Activated CD4-positive, alpha-beta T cell treated with anti-CD3 and anti-CD28 coated beads for 36 hours (primary cell): Measurements from ENCODE around the gene C1QTNF2. TPM values are rescaled to one million over a fixed set of nuclear protein-coding genes. Genes with fewer than 3 reads are reported as not detected.

Experiments
- ATAC-seq: fragments of 200-7000 bp; cut with Tn5 transposase; one replicate; pipeline ENCODE4 v1.10.0; 2021; ENCODE audit warnings: mild to moderate bottlenecking, moderate library complexity
- CTCF ChIA-PET: fragments of 350-600 bp; sonication (Branson Sonifier 250); formaldehyde crosslinking; loops from one replicate; lab custom pipeline; 2021; ENCODE audit warnings: antibody characterized with exemption; lab: Charles Lee
- POLR2A ChIA-PET: fragments of 350-600 bp; sonication (Branson Sonifier 250); formaldehyde crosslinking; loops from one replicate; lab custom pipeline; 2021; ENCODE audit warnings: antibody characterized with exemption, inconsistent platforms; lab: Charles Lee
- DNase-seq: peaks from one replicate; pipeline ENCODE4 v3.0.0-alpha.2; 2020
- H3K27ac Mint-ChIP-seq: one replicate; pipeline ENCODE4 v1.8.0; 2021; ENCODE audit warnings: mixed read lengths
- H3K27me3 Mint-ChIP-seq: one replicate; pipeline ENCODE4 v1.8.0; 2021; ENCODE audit warnings: mixed read lengths
- H3K36me3 Mint-ChIP-seq: one replicate; pipeline ENCODE4 v1.8.0; 2021; ENCODE audit warnings: low read depth, mixed read lengths
- H3K4me1 Mint-ChIP-seq: one replicate; pipeline ENCODE4 v1.8.0; 2021; ENCODE audit warnings: mixed read lengths
- H3K4me3 Mint-ChIP-seq: one replicate; pipeline ENCODE4 v1.8.0; 2021; ENCODE audit warnings: mild to moderate bottlenecking, moderate library complexity, mixed read lengths
- H3K9me3 Mint-ChIP-seq: one replicate; pipeline ENCODE4 v1.8.0; 2021; ENCODE audit warnings: low read depth, mixed read lengths
- intact Hi-C, 2 experiments: fragments of 100-400 bp; cut with DNase I in 1 of 2; cut with micrococcal nuclease in 1 of 2; formaldehyde crosslinking; loops; one replicate each; pipeline versions ENCODE4 v1.14.2 to v1.15.1; 2022 to 2024; cut with DNase I, micrococcal nuclease
- total RNA-seq, 2 experiments: library from RNA; stranded (reverse); gene quantifications; one replicate each; pipeline ENCODE4 v1.2.3, GENCODE V29; 2021

The C1QTNF2 gene, protein sequence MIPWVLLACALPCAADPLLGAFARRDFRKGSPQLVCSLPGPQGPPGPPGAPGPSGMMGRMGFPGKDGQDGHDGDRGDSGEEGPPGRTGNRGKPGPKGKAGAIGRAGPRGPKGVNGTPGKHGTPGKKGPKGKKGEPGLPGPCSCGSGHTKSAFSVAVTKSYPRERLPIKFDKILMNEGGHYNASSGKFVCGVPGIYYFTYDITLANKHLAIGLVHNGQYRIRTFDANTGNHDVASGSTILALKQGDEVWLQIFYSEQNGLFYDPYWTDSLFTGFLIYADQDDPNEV
- not detected for total RNA-seq

DNA sequence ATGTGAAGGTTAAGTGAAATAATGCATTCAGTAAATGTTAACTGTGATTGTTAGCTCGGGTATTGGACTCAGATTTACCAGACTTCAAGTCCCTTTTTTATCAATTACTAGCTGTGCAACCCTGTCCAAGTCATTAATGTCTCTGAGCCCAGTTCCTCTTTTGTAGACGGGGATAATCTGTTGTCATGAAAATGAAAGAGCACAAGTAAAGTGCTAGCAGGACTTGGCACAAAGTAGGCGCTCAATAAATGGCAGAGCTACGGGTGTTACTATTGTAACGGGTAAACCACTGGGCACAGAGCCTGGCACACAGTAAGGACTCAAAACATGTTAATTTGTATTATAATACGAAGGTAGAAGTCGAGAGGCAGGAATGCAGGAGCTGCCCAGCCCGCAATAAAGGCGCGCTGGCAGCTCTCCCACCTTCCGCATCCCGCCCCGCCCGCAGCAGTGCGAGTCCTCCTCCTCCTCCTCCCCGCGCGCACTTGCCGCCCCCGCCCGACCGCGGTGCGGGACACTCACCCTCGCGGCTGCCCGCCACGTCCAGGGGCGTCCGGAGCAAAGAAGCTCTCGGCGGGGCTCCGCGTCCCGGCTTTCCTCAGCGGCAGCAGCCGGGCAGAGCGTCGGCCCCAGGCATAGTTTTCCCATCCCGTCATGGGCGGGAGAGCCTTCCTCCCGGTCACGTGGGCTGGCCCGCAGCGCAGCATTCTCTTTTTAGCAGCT lies at the start of gene C1QTNF2:
TSS of gene C1QTNF2 (minus strand) at position 637 of the 723 bp plus-strand sequence. CDS start 15,615 bp downstream, outside the sequence.
- no peaks in the 10 kb centered on the region for H3K9me3 Mint-ChIP-seq
- peaks cover 11% of the 10 kb centered on the region for H3K4me1 Mint-ChIP-seq
- peak; percentile 46 for DNase-seq
- H3K27ac Mint-ChIP-seq: no peak within 1 kb of the TSS
- CTCF ChIA-PET: interaction anchor here (0.8 to 0.9 kb wide), 3 partner anchors 9 to 25 kb away, joined by 3 to 4 read pairs (median 4); no protein-coding TSS in a partner anchor
- ATAC-seq: peak; percentile 70
- H3K4me3 Mint-ChIP-seq: peak within 1 kb of the TSS; percentile 37
- H3K36me3 Mint-ChIP-seq: no peaks in the 10 kb centered on the region
- H3K27me3 Mint-ChIP-seq: peaks cover 64% of the 10 kb centered on the region
- POLR2A ChIA-PET: no interaction called here
- intact Hi-C loops: no loop called here

DNA sequence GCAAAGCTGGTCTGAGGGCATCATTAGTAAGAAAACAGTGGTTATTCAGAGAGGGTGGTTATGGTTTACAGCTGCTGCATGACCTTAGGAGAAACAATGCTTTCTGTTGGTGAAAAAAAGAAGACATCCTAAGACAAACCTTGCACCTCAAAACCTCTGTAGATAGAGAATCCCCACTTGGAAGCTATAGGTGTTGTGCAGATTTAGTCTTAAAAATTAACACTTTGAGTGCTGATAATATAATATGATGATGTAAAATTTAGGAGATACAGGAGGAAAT lies 49.8 kb upstream of the C1QTNF2 start:
- intact Hi-C loops: loop anchor here in 1 of 2 experiments (5.0 kb wide), 1 partner anchor 1158 kb away; the partner anchor contains the start of gene UBLCP1
- H3K4me3 Mint-ChIP-seq: peak overlapping the region; percentile 96
- H3K36me3 Mint-ChIP-seq: peaks cover 30% of the 10 kb centered on the region
- POLR2A ChIA-PET: no interaction called here
- no peaks in the 10 kb centered on the region for H3K9me3 Mint-ChIP-seq
- H3K4me1 Mint-ChIP-seq: peaks cover 72% of the 10 kb centered on the region
- no peak for ATAC-seq
- CTCF ChIA-PET: interaction anchor here (9.3 kb wide), 1 partner anchor 20 kb away, joined by 107 read pairs; no protein-coding TSS in a partner anchor
- H3K27me3 Mint-ChIP-seq: no peaks in the 10 kb centered on the region
- peak overlapping the region; percentile 99 for H3K27ac Mint-ChIP-seq
- DNase-seq: no peak

DNA sequence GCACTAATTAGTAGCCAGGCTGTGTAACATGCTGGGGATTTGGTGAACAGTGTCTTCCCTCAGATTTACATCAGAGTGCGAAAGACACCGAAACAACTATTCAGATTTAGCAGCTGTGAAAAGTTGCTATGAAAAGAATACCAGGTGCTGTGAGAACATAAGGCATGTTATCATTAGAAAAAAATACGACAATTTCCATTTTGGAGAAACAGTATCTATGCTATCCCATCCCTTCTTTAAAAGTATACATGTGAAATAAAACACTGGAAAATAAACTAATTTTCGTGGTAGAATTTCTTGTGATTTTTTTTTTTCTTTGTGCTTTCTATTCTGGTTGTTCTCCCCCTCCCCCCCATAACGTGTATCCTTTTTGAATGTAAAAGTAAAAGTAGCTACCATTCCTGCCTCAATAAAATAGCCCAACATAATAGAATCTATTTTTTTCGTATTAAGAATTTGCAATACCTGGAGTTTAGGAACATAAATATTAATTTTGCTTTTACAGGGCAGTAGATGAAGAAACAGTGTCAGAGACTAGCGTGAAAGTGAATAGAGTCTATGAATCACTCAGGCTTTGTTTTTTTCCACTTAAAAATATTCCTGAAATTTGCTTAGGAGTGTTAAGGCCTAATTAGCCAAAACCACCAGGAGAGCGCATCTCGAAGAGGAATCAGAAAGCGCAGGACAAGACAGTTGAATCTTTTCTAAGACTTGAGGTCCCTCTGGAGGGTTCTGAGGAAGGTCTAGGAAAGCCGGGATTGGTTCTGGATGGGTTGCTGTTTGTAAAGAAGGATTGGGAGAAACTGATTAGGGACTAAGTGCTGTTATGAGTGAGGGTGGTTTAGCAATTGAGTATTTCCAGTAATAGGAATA lies 49.3 kb upstream of the C1QTNF2 start:
- Mint-ChIP-seq H3K9me3 (no peaks in the 10 kb centered on the region), H3K27ac (peak overlapping the region; percentile 99), H3K36me3 (peaks cover 24% of the 10 kb centered on the region), H3K4me1 (peaks cover 66% of the 10 kb centered on the region), H3K27me3 (no peaks in the 10 kb centered on the region), H3K4me3 (peak overlapping the region; percentile 96)
- ChIA-PET POLR2A (interaction anchor here (0.5 to 1.5 kb wide), 5 partner anchors 19 to 389 kb away, joined by 3 to 6 read pairs (median 5); no protein-coding TSS in a partner anchor), CTCF (interaction anchor here (0.6 to 9.3 kb wide), 5 partner anchors 12 to 93 kb away, joined by 3 to 107 read pairs (median 5); no protein-coding TSS in a partner anchor)
- DNase-seq (no peak), ATAC-seq (peak; percentile 31)
- intact Hi-C loops: loop anchor here (1.0 to 5.0 kb wide), 8 partner anchors 19 to 1212 kb away; partner anchors contain the start of genes FAM200C (in 2 of the 2), PWWP2A (in 2 of the 2), RNF145 (in 1 of the 2) and TTC1 (in 1 of the 2)

DNA sequence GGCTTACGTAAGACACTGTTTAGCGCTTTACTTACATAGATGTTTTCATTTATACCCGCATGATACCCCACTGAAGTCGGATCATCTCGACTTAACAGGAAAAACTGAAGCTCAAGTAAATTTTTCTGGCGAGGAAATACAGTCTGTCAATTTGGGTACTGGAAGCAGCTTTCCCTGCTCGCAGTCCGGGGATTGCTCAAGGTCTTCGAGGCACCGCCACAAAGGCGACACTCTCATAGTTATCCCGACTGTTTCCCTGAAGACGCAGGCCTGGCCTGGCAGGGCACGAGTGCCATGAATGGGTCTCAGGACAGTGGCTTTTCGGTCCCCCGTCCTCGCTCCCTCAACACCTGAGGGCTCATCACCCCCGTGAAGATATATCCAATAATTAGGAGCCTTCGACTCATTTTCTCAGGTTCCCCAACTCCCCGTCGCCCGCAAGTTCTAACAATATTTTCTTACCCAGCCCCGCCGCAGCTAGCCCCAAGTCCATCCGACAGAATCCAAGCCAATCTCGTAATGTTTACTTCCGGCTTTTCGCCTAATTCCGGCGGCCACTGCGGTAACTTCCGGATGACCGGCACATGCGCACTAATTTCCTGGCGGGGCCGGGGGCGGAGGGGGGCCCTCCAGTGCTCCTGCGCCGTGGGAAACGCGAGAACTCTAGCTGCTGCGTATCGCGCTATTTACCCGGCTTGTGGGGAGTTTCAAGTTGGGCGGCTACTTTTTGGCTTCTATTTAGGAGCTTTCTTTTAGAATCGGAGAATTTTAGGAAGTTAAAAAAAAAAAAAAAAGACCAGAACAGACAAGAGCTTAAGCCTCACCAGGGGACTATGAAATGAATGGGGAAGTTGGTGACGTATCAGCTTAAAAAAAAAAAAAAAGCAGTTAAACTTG lies 48.4 kb upstream of the C1QTNF2 start, which contains the start of gene SLU7:
TSS of gene SLU7 (minus strand) at position 521 of the 897 bp plus-strand sequence. CDS start 3,787 bp downstream, outside the sequence.
- POLR2A ChIA-PET: interaction anchor here (0.5 to 1.5 kb wide), 8 partner anchors 18 to 410 kb away, joined by 3 to 8 read pairs (median 4); partner anchors contain the start of gene TTC1
- peak within 1 kb of the TSS; percentile 96 for H3K4me3 Mint-ChIP-seq
- intact Hi-C loops: loop anchor here (1.0 to 5.0 kb wide), 7 partner anchors 18 to 1212 kb away; partner anchors contain the start of genes FAM200C (in 2 of the 2), PWWP2A (in 2 of the 2), RNF145 (in 1 of the 2) and TTC1 (in 1 of the 2)

DNA sequence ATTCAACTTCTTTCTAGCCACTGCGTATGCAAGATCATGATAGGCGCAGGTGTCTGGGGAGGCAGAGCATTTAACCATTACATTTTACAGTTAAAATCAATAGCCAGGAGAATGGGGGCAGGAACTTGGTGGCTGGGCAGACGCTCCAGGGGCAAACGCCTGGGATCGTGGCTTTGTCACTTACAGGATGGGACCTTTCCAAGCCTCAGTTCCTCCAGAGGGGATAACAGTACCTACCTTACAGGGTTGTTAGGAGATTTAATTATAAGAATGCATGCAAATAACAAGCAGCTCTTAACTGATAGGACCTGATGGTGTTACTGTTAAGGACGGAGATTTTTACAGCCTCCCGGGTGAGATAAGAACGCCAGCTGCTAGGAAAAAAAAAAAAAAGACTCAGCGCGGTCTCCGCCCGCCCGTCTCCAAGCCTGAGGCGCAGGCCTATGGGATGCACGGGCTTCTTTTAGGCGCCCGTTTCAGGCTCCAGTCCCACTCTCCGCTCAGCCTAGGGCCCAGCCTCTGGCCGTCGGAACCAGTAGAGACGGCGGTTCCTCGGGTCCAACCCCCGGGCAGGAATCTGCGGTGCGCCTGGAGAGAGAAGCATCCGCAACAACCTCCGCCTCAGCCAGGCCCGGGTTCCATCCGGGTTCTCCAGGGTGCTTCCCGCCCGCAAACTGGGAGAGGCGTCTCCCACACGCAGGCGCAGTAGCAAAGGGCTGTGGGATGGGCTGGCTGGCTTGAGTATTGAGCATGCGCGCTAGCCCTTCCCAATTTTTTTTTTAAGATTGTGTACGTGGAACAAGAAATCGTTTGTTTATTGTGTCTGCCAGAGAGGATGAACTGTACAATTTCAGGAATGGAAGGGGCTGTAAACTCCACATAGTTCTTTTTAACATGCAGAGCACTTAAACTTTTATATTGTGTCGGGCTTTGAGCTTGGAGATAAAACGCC lies 29.3 kb upstream of the C1QTNF2 start, which contains the start of gene FAM200C:
TSS of gene FAM200C (minus strand) at position 653 of the 952 bp plus-strand sequence. CDS start 4,564 bp downstream, outside the sequence.
- intact Hi-C loops: loop anchor here (1.0 to 10.0 kb wide), 4 partner anchors 19 to 955 kb away; partner anchors contain the start of genes SLU7 (in 2 of the 2) and PWWP2A (in 1 of the 2)
- Mint-ChIP-seq H3K36me3 (peaks cover 18% of the 10 kb centered on the region), H3K27ac (peak within 1 kb of the TSS; percentile 86), H3K4me3 (peak within 1 kb of the TSS; percentile 86), H3K27me3 (no peaks in the 10 kb centered on the region), H3K9me3 (no peaks in the 10 kb centered on the region), H3K4me1 (peaks cover 19% of the 10 kb centered on the region)
- DNase-seq (peak; percentile 83), ATAC-seq (peak; percentile 87)
- CTCF ChIA-PET: interaction anchor here (0.7 to 0.8 kb wide), 2 partner anchors 14 to 43 kb away, joined by 3 to 4 read pairs; no protein-coding TSS in a partner anchor
- POLR2A ChIA-PET: no interaction called here

More for the DNA sequence above, 48.4 kb upstream of the C1QTNF2 start, which contains the start of gene SLU7:
- CTCF ChIA-PET: interaction anchor here (0.6 to 9.3 kb wide), 6 partner anchors 12 to 94 kb away, joined by 3 to 107 read pairs (median 4); no protein-coding TSS in a partner anchor
- Mint-ChIP-seq H3K4me1 (peaks cover 57% of the 10 kb centered on the region), H3K36me3 (peaks cover 17% of the 10 kb centered on the region), H3K9me3 (no peaks in the 10 kb centered on the region), H3K27me3 (no peaks in the 10 kb centered on the region), H3K27ac (peak within 1 kb of the TSS; percentile 99)
- peak; percentile 80 for ATAC-seq
- DNase-seq: peak; percentile 96

DNA sequence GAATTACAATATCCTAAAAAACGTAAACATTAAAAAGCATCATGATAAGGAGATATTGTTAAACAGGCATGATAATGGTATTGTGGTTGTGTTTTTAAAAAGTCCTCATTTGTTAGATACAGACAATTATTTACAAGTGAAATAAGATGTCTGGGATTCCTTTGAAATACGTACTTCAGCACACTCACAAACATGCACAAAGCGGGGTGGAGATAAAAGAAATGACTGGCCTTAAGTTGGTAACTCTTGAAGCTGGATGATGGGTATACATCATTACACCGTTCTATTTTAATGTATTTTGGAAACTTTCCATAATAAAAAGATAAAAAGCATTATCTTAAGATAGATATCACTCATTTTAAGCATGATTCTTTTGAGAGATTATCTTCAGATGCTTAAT lies 28.4 kb upstream of the C1QTNF2 start:
- ChIA-PET CTCF (no interaction called here), POLR2A (no interaction called here)
- ATAC-seq: no peak
- H3K36me3 Mint-ChIP-seq: peaks cover 13% of the 10 kb centered on the region
- H3K9me3 Mint-ChIP-seq: no peaks in the 10 kb centered on the region
- intact Hi-C loops: loop anchor here in 1 of 2 experiments (10.0 kb wide), 1 partner anchor 954 kb away; no protein-coding TSS in a partner anchor
- H3K4me1 Mint-ChIP-seq: peaks cover 19% of the 10 kb centered on the region
- no peak for DNase-seq
- H3K27ac Mint-ChIP-seq: peak overlapping the region; percentile 86
- H3K4me3 Mint-ChIP-seq: peak overlapping the region; percentile 86
- H3K27me3 Mint-ChIP-seq: no peaks in the 10 kb centered on the region

DNA sequence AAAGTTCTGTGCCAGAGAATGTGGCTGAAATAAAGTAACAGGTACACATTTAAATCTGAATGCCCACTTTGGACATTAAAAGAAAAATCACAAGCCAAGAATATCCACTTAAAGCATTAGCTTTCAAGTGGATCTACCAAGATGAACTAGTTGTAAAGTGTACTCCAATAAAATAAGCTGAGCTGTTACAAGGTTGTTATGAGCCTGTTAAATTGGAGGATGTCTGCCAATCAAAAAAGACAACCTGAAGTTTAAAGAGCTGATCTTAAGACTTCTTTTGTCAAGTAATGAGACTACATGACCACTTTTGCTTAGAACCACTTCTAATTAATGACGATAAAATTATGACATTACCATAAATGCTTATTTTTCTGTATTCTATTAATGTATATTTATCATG lies 27.1 kb upstream of the C1QTNF2 start:
- CTCF ChIA-PET: interaction anchor here (0.5 to 1.3 kb wide), 4 partner anchors 10 to 61 kb away, joined by 3 to 4 read pairs (median 3); partner anchors contain the start of gene SLU7
- intact Hi-C loops: loop anchor here in 1 of 2 experiments (10.0 kb wide), 1 partner anchor 953 kb away; no protein-coding TSS in a partner anchor
- DNase-seq: no peak

DNA sequence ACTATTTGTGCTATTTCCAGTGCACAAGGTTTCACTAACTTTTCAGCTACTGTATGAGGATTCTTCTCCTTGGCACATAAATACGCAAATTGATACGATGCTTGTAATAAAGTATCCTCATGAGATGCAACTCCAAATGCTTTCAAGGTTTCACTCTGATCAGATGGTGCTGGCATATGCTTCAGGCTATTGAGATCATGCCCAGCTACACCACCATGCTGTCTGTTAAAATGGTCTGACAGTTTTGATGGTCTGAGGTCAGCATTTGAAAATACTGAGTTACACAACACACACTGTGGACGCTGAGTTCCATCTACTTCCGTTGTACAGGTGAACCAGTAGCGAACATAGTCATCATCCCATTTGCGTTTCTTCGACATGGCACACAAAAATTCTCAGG lies 24.7 kb upstream of the C1QTNF2 start:
- Mint-ChIP-seq H3K4me3 (no peak overlapping the region), H3K9me3 (no peaks in the 10 kb centered on the region), H3K4me1 (peaks cover 14% of the 10 kb centered on the region), H3K36me3 (peaks cover 2% of the 10 kb centered on the region), H3K27me3 (no peaks in the 10 kb centered on the region), H3K27ac (no peak overlapping the region)
- CTCF ChIA-PET: interaction anchor here (0.6 kb wide), 1 partner anchor 1255 kb away, joined by 3 read pairs; no protein-coding TSS in a partner anchor
- ATAC-seq (no peak), DNase-seq (no peak)
- intact Hi-C loops: loop anchor here in 1 of 2 experiments (2.0 to 10.0 kb wide), 2 partner anchors 314 to 950 kb away; no protein-coding TSS in a partner anchor
- POLR2A ChIA-PET: no interaction called here

More for the DNA sequence above, 27.1 kb upstream of the C1QTNF2 start:
- Mint-ChIP-seq H3K36me3 (peaks cover 7% of the 10 kb centered on the region), H3K4me1 (peaks cover 19% of the 10 kb centered on the region), H3K27ac (no peak overlapping the region), H3K4me3 (no peak overlapping the region), H3K27me3 (no peaks in the 10 kb centered on the region), H3K9me3 (no peaks in the 10 kb centered on the region)
- POLR2A ChIA-PET: no interaction called here
- ATAC-seq: no peak
